ENCODE measurements around the gene BABAM2. TPM values are rescaled to one million over a fixed set of nuclear protein-coding genes. Genes with fewer than 3 reads are reported as not detected.

BABAM2 gene
- total RNA-seq, 2 donors from 2014 or later: 36.4 to 40.9 TPM

DNA sequence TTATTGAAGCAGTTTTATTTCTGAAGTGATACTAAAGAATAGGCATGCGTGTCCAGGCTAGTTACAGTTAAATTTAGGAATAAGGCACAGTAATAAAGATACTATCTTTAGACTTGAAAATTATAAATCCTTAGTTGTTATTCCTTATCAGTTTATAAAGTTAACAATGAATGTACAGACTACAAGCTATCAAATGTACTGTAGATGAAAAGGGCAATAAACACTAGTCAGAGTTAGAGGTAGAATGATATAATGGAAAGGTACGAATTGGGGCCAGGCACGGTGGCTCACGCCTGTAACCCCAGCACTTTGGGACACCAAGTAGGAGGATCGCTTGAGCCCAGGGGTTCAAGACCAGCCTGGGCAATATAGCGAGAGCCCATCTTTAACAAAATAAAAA is 4.2 kb upstream of the BABAM2 start:
- Mint-ChIP-seq H3K4me1 (peaks cover 5% of the 10 kb centered on the region), H3K4me3 (no peak overlapping the region), H3K27me3 (ENCODE audit: insufficient read depth) (no peaks in the 10 kb centered on the region), H3K36me3 (ENCODE audit: low read depth) (no peaks in the 10 kb centered on the region), H3K27ac (no peak overlapping the region), H3K9me3 (peaks cover 7% of the 10 kb centered on the region)
- 83 to 89% methylated on average over 3 to 5 of the region's 6 CpGs for whole genome bisulfite sequencing, 2 experiments (ENCODE audit: insufficient coverage in 1 of 2, insufficient read length in 1 of 2)
- TF ChIP-seq, protein P1, sequence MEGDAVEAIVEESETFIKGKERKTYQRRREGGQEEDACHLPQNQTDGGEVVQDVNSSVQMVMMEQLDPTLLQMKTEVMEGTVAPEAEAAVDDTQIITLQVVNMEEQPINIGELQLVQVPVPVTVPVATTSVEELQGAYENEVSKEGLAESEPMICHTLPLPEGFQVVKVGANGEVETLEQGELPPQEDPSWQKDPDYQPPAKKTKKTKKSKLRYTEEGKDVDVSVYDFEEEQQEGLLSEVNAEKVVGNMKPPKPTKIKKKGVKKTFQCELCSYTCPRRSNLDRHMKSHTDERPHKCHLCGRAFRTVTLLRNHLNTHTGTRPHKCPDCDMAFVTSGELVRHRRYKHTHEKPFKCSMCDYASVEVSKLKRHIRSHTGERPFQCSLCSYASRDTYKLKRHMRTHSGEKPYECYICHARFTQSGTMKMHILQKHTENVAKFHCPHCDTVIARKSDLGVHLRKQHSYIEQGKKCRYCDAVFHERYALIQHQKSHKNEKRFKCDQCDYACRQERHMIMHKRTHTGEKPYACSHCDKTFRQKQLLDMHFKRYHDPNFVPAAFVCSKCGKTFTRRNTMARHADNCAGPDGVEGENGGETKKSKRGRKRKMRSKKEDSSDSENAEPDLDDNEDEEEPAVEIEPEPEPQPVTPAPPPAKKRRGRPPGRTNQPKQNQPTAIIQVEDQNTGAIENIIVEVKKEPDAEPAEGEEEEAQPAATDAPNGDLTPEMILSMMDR (conservative IDR thresholded peaks at IDR 0.05): no peak
- H3K27ac ChIP-seq (ENCODE audit: low read depth, low read length): no peak overlapping the region
- no peaks in the 10 kb centered on the region for H3K36me3 ChIP-seq (ENCODE audit: control insufficient read depth, insufficient read depth, low read length)
- H3K27me3 ChIP-seq (ENCODE audit: control insufficient read depth, insufficient read depth, low read length, poor library complexity, severe bottlenecking): no peaks in the 10 kb centered on the region
- H3K4me1 ChIP-seq (ENCODE audit: control insufficient read depth, insufficient read depth, low read length): no peaks in the 10 kb centered on the region
- H3K4me3 ChIP-seq (ENCODE audit: low read length): no peak overlapping the region
- no peak for DNase-seq
- peaks cover 7% of the 10 kb centered on the region for H3K9me3 ChIP-seq (ENCODE audit: control insufficient read depth, low read length)
- H3K9ac ChIP-seq (ENCODE audit: extremely low read depth, low read length, poor library complexity, severe bottlenecking): no peak overlapping the region

DNA sequence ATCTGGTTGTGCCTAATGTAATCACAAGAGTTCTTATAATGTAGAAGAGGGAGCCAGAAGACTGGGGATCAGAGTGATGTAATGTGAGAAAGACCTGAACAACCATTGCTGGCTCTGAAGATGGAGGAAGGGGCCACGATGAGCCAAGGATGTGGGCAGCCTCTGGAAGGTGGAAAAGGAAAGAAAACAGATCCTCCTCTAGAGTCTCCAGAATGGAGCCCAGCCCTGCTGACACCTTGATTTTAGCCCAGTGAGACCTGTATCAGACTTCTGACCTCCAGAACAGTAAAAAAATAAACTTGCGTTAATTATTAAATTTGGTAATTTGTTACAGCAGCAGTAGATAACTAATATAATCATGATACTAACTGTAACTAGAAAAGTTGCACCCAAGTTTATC is 3.4 kb upstream of the BABAM2 start:
- Histone ChIP-seq H3K9me3 (ENCODE audit: control insufficient read depth, low read length) (peaks cover 7% of the 10 kb centered on the region), H3K4me3 (ENCODE audit: low read length) (no peak overlapping the region), H3K27ac (ENCODE audit: low read depth, low read length) (no peak overlapping the region), H3K27me3 (ENCODE audit: control insufficient read depth, insufficient read depth, low read length, poor library complexity, severe bottlenecking) (no peaks in the 10 kb centered on the region), H3K36me3 (ENCODE audit: control insufficient read depth, insufficient read depth, low read length) (no peaks in the 10 kb centered on the region), H3K9ac (ENCODE audit: extremely low read depth, low read length, poor library complexity, severe bottlenecking) (no peak overlapping the region), H3K4me1 (ENCODE audit: control insufficient read depth, insufficient read depth, low read length) (no peaks in the 10 kb centered on the region)
- no peaks in the 10 kb centered on the region for H3K36me3 Mint-ChIP-seq (ENCODE audit: low read depth)
- peaks cover 5% of the 10 kb centered on the region for H3K4me1 Mint-ChIP-seq
- peaks cover 2% of the 10 kb centered on the region for H3K9me3 Mint-ChIP-seq
- WGBS, 2 experiments (ENCODE audit: insufficient coverage in 1 of 2, insufficient read length in 1 of 2): 75 to 93% methylated on average over 1 to 2 of the region's 2 CpGs
- TF ChIP-seq, protein P1 (conservative IDR thresholded peaks at IDR 0.05): no peak
- no peak overlapping the region for H3K4me3 Mint-ChIP-seq
- H3K27me3 Mint-ChIP-seq (ENCODE audit: insufficient read depth): no peaks in the 10 kb centered on the region
- DNase-seq: no peak
- H3K27ac Mint-ChIP-seq: no peak overlapping the region

DNA sequence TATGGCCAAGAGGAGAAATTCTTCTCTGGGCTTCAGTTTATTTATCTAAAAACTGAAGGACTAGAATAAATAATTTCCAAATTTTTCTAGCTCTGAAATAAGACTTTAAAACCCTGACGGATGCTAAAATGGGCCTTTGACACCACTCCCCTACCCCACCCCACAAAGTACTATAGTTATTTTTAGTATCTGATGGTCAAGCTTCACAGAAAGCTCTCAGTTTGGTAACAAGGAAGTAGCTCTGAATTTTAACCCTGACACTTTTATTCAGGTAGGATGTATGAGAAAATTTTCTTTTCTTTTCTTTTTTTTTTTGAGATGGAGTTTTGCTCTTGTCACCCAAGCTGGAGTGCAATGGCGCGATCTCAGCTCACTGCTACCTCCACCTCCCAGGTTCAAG is 2.7 kb upstream of the BABAM2 start:
- H3K27ac Mint-ChIP-seq: no peak overlapping the region
- H3K9me3 Mint-ChIP-seq: no peaks in the 10 kb centered on the region
- H3K36me3 Mint-ChIP-seq (ENCODE audit: low read depth): no peaks in the 10 kb centered on the region
- Histone ChIP-seq H3K9me3 (ENCODE audit: control insufficient read depth, low read length) (peaks cover under 1% of the 10 kb centered on the region), H3K27me3 (ENCODE audit: control insufficient read depth, insufficient read depth, low read length, poor library complexity, severe bottlenecking) (no peaks in the 10 kb centered on the region), H3K4me3 (ENCODE audit: low read length) (no peak overlapping the region), H3K4me1 (ENCODE audit: control insufficient read depth, insufficient read depth, low read length) (no peaks in the 10 kb centered on the region), H3K9ac (ENCODE audit: extremely low read depth, low read length, poor library complexity, severe bottlenecking) (no peak overlapping the region), H3K27ac (ENCODE audit: low read depth, low read length) (no peak overlapping the region), H3K36me3 (ENCODE audit: control insufficient read depth, insufficient read depth, low read length) (no peaks in the 10 kb centered on the region)
- 80 to 81% methylated on average over 2 to 3 of the region's 3 CpGs for WGBS, 2 experiments (ENCODE audit: insufficient coverage in 1 of 2, insufficient read length in 1 of 2)
- TF ChIP-seq, protein P1 (conservative IDR thresholded peaks at IDR 0.05): no peak
- no peaks in the 10 kb centered on the region for H3K27me3 Mint-ChIP-seq (ENCODE audit: insufficient read depth)
- H3K4me3 Mint-ChIP-seq: no peak overlapping the region
- peaks cover 5% of the 10 kb centered on the region for H3K4me1 Mint-ChIP-seq
- no peak for DNase-seq

Measured in endodermal cell (in vitro differentiated cells).